ENCODE data around the gene BCL11A. TPM values are rescaled to one million over a fixed set of nuclear protein-coding genes. Genes with fewer than 3 reads are reported as not detected.

BCL11A gene
- total RNA-seq, 1 experiment from 2014 or later: 91.4 TPM

- Mint-ChIP-seq H3K9me3 (no peaks in the 10 kb centered on the region), H3K27ac (peak overlapping the region in 2 of 3 experiments; percentile 8 to 52; a peak in 3 of 7 replicates), H3K27me3 (ENCODE audit: low read depth) (no peaks in the 10 kb centered on the region), H3K4me3 (no peak overlapping the region), H3K36me3 (ENCODE audit: insufficient read depth in 1 of 3, low read depth in 3 of 3) (peaks cover 28 to 37% (median 31%) of the 10 kb centered on the region in 3 experiments), H3K4me1 (peaks cover 15 to 21% of the 10 kb centered on the region in 2 experiments; a peak in 3 of 4 replicates)
- Histone ChIP-seq H2AK5ac (ENCODE audit: insufficient read length, low read length) (no peak overlapping the region), H2BK15ac (ENCODE audit: low read depth, low read length) (no peak overlapping the region), H4K5ac (ENCODE audit: insufficient read length, low read depth, low read length) (no peak overlapping the region), H2AFZ (ENCODE audit: low read length) (no peak overlapping the region), H3K18ac (ENCODE audit: insufficient read length, low read depth, low read length) (no peak overlapping the region), H3K4me1 (ENCODE audit: insufficient read depth, low read length) (no peaks in the 10 kb centered on the region), H4K8ac (replicated peaks; ENCODE audit: insufficient read length, low read depth, low read length) (no peak overlapping the region), H3K27me3 (ENCODE audit: insufficient read depth, low read length) (no peaks in the 10 kb centered on the region), H3K79me1 (ENCODE audit: insufficient read depth, low read depth, low read length, poor library complexity, severe bottlenecking) (no peaks in the 10 kb centered on the region), H2BK120ac (ENCODE audit: low read depth, low read length, poor library complexity, severe bottlenecking) (no peak overlapping the region), H3K79me2 (ENCODE audit: insufficient read depth, low read length) (0 out of 2 replicates have a peak, but pooled peaks cover 1% of the 10 kb centered on the region), H3K4me2 (ENCODE audit: insufficient read depth, insufficient read length, low read length) (no peak overlapping the region), H3K27ac (ENCODE audit: insufficient read length, low read depth, low read length) (no peak overlapping the region), H3K9ac (ENCODE audit: extremely low read depth, insufficient read length, low read length) (no peak overlapping the region), H3K56ac (ENCODE audit: insufficient read length, low read depth, low read length) (no peak overlapping the region), H3K23ac (ENCODE audit: insufficient read length, low read depth, low read length) (no peak overlapping the region), H2BK5ac (ENCODE audit: insufficient read length, low read length) (no peak overlapping the region), H2BK12ac (ENCODE audit: insufficient read length, low read depth, low read length) (no peak overlapping the region), H2BK20ac (ENCODE audit: low read depth, low read length, poor library complexity, severe bottlenecking) (no peak overlapping the region), H3K9me3 (ENCODE audit: control insufficient read depth, low read depth, low read length) (no peaks in the 10 kb centered on the region), H3T11ph (ENCODE audit: low read length) (no peak overlapping the region), H4K20me1 (ENCODE audit: control insufficient read depth, insufficient read depth, insufficient read length) (no peaks in the 10 kb centered on the region), H3K4ac (ENCODE audit: low read depth, low read length) (no peak overlapping the region), H3K14ac (ENCODE audit: insufficient read depth, low read length) (no peak overlapping the region), H3K23me2 (ENCODE audit: insufficient read length, low read depth, low read length, poor library complexity, severe bottlenecking) (no peaks in the 10 kb centered on the region), H4K91ac (ENCODE audit: insufficient read length, low read depth, low read length) (no peak overlapping the region)
- WGBS (ENCODE audit: extremely low coverage, insufficient read length, low lambda C conversion rate): no CpG with 5 or more reads among the region's 5 CpGs
- no peak for DNase-seq
- TF ChIP-seq CTCF (conservative IDR thresholded peaks at IDR 0.05): no peak
Measured at GRCh38 chr2:60459851-60460250, 93.6 kb downstream of the BCL11A start.
